ENCODE measurements around the gene RIMBP2.
A peak's percentile ranks its signal among the peaks of the same experiment; 100 is the strongest.

Gene RIMBP2

DNA sequence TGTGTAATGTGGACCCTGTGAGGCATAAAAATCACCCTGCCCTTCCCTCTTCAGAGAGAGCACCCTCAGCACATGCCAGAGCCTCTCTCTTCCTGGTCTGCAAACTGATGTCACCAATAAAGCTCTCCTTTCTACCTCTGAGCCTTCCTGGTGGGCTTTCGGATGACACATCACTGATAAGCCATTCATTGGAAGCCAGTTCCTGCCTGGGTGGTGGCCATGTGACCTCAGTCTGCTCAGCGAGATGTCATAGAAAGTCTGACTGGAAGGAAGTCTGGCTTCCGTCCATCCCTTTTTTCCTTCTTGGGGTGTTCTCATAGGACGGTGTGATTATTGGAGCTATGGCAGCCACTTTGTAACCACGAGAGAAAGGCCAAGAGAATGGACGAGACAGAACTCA is 282.7 kb downstream of the RIMBP2 start:
- DNase-seq: no peak

DNA sequence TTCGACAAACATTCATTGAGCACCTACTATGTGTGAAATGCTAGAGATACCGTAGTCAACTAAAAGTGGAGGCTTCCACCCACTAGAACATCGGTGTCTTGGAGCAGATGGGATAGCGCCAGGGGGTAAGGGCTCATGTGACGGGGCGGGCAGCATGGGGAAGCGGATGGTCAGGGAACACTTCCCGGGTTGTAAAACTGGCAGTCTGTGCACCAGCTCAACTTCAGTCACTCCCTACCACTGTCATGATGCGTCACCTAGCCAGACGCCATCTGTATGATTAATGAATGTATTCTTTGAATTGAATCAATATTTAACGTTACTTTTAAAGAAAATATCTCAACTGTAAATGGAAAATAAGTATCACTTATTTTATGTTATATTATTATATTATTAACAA is 284.9 kb downstream of the RIMBP2 start:
- DNase-seq: no peak

DNA sequence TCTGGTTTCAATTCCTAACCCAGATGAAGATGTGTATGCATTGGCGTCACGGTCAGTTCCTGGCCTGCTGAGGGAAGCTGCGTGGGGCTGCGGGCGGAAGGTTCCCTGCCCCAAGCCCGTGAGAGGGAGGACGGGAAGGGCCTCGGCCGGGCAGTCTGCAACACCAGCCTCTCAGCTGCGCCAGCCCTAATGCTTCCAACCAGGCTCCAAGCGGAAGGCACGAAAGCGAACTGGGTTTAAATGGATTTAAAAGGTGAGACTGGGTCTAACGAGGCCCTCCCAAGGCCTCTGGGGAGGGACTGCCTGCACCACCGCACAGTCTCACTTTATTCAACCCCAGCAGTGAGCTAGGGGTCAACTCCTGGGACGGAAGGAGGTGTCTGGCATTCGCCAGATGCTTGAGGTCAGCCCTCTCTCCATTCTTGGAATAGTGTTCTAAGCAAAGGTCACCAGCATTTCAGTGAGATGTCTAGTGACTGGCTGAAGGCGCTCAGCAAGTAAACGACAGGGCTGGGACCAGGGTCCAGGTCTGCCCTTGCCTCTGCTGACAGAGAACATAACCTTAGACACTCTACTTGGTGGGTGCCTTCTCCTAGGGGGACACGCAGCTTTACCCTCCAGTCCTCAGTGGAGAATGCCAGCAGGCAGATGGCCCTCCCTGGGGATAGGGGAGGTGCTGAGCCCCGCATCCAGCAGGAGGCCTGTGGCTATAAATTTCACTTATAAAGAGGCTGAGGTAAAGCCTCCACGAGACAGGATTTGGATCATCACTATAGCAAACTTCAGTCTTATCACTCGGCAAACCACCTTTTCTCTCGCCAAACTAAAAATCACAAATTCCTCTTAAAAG is 286.2 kb downstream of the RIMBP2 start:
- no peak for DNase-seq

DNA sequence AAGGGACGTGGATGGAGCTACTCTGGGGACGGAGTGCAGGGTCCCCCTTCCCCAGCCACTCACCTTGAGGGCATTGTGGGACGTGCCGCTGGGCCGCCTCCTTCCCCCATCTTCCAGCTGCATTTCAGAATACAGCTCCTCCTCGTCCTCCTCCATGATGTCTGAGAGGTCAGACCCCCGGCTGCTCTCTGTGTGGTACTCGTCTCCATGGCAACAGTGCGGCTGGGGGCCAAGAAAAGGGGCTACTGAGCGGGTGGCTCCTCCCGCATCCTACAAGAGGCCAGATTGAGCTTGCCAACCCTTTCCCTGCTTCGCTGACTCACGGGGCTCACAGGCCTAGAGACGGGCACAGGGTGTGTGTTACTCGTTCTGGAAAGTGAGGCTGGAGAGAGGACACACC is 288.0 kb downstream of the RIMBP2 start:
- no peak for DNase-seq

DNA sequence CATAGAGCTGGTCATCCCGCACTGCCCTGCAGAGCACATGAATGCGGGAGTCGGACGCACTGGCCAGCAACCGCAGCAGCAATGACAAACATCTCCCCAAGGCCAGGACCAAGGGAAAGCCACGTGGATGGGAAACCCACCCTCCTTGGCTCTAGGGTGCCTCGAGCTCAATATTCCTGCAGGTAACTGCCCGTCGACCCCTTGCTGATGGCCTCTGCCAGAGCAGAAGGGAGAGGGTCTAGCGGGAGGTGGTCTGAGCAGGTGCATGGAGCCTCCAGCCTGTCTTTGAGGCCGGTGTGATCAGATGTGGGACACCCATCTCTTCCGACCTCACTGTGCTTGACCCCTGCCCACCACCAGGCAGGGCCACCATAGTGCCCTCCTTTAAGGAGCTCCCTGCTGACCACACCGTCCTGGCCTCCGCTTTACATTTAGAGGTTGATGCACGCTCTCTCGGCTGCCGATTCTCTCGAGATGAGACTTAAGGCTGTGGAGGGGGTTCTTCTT is 288.7 kb downstream of the RIMBP2 start:
- DNase-seq: no peak

DNA sequence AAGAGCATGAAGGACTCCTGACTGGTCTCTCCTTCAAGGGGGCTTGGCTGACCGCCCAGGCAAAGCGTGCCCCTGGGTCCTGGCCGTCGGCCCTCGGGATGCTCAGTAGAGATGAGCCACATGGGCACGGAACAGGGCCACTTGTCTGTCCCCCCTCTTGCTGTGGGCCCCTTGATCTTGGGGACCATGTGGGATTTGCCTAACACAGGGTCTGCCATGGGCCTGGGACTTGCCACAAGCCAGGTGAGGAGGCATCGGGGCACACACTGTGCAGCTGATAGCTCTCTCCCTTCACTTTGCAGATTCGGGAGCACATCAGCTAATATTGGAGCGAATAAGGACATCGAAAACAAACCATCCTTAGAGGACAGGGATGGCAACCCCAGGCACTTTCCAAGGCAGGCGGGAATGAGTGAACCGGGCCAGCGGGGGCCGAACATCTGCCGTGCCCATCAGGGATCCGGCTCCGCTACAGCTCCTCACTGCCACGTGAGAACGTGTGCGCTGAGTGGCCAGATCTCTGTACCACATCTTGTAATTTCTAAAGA is 290.3 kb downstream of the RIMBP2 start:
- no peak for DNase-seq

DNA sequence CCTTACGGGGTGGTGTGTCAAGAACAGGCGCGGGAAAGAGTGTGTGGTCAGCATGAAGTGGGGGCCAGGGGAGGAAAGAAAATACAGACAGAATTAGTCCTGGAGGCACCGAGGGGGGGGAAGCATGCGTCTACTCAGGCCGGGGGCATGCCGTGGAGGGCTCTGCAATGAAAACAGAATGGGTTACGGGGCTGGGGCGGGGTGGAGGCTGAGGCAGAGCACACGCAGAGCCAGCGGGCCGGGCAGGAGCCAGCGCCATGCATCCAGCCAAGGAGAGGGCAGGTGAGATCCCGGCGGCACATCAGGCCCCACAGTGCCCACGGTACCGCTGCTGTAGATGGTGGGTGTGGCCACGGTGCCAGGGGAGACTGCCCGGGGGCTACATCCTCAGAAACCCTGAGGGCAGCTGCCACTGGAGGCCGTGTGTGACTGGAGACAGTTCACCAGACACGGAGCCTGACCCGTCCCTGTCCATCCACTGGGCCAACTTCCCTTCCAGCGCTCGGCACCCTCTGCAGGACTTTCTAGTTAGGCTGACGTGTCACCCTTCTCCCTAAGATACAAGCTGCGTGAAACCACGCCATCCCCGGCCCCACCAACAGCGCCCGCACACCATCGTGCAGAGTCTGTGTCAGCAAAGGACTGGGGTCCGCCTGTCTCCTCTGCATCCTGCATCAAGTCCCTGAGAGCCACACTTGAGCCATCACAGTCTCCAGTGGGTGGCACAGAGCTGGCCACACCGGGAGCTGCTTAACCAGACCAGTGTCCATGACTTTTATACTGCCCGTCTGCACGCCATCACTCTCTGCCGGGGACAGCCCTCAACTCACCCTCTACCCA is 291.0 kb downstream of the RIMBP2 start:
- no peak for DNase-seq

DNA sequence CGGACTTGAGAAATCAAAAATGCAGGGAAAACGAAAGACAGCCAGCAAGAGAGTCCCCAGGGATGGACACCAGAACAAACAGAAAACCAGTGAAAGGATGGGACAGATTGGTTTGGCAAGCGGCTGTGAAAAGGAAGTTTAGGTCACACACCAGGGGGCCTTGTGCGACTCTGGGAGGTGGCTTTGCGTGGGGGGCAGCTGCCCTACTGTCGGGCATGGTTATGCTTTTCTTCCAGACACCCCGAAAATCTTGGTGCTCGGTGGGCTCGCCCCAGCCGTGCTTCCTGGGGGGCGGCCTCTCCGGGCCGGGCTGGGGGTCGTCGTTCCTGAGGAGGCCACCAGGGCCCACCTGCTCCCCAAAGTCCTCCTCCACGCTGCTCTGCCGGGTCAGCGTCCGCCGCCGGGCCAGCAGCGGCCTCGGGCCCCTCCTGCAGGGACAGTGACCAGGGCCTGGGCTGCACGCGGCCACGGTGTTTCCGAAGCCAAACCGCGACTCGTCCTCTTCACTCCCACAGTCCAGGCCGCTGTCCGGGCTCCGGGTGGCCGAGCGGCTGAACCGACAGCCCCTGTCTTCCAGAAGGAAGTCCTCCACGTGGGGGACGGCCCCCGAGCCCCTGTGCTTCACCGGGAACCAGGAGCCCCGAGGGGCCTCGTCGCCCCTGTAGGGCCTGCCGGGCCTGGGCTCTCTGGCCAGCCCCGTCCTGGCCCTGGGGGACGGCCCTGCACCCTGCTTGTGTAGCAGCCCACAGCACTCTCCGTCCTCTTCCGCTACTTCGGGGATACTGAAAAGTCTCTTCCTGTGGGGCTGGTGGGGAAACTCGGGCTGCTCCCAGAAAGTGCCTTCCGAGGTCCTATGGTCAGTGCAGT is 291.9 kb downstream of the RIMBP2 start:
- no peak for DNase-seq

DNA sequence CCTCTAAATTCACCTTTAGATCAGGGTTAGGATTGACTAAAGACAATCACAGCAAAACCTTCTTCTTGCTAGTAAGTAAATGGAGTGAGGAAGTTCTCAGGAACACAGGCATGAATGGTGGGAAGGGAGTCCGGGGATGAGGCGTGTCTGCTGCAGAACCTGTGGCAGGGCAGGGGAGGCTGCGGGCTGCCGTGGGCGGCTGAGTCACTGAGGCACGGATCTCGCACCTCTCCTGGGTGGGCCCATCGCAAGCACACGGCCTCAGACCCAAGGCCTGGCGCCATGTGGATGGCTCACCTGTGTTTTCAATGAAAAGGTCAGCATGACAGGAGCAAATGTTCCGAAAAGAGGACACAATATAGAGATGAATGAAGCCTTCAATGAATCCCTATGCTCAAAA is 293.0 kb downstream of the RIMBP2 start:
- no peak for DNase-seq

DNA sequence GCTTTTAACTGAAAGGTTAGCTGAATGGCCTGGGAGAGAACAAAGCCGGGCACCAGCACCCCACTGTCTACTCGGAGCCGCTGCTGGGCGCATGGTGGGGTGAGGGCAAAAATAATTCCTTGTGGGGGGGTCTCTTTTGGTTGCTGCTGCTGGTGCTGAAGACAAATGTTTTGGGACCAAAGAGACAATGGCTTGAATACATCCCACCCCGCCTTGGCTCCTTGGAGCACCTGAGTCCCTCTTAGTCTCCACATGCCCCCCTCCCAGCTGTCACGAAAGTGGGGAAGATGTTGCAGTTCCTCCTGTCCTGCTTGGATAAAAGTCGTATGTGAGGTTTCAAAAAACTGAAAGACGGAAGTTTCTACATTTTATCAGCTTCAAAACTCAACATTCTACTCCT is 293.4 kb downstream of the RIMBP2 start:
- no peak for DNase-seq

DNA sequence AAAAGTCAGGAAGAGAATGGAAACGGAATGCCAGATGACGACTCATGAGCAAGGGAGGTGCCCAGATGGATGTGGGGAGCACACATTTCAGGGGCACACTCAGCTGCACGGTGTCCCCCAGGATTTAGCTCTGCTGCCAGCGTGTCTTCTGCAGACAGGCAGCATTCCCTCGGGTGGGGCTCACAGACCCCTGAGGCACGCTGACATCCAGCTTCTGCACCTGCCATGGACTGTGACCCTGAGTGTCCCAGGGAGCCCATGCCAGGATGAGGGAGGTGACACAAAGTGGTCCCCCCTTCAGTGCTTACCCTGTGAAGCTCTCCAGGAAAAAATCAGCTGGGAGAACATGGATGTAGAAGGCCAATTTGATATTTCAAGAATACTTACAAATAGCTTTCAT is 294.2 kb downstream of the RIMBP2 start:
- no peak for DNase-seq

DNA sequence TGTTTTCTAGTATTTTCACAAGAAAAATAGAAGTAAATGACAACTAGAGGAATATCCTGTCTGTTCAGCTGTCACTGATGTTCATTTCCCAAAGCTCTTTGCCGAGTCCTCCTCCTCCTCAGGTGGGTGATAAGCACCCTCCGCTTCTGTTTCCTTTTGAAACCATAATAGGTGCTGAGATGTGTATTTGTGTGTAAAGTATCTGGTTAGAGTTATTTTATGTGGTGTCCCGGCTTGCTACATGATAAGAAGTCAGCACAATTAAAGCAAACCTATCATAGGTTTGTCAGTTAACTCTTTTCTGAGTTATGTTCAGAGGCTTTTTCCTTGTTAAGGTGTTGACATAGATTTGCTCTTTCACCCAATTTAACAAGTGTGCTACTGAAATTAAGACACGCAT is 296.0 kb downstream of the RIMBP2 start:
- no peak for DNase-seq

DNA sequence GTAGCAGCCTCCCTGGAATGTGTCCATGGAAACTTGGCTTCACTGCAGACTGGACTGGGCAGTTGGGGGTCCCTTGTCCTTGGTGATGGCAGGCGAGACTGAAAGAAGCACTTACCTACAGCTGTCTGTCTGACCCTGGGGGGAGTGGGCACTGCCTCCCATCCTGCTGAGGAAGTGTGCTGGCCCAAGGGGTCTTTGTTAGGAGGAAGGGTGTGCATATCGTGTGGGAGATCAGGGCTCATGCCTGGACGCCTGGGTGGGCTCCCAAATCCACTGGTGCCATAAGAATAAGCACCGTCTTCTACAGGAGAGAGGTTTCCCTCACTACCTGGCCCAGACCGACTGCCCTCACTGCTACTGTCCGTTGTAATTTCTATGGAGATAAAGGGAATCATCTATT is 297.0 kb downstream of the RIMBP2 start:
- DNase-seq: no peak

DNA sequence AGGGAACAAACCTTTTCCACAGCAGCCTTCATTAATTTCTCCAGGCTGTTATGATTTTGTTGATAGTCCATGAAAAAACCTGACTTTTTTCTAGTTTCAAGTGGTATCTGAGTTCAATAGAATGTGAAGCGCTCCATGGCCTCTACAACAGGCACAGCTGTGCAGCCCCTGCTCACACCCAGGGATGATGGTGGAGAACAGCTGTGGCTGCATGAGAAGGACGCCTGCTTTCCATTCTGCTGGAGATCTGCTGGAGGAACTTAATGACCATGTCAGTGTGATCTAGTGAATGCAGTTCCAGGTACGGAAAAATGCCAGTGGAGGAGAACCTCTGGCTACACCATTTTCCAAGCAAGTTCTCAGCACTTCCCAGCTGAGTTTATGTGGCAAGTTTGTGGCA is 297.8 kb downstream of the RIMBP2 start:
- DNase-seq: no peak

DNA sequence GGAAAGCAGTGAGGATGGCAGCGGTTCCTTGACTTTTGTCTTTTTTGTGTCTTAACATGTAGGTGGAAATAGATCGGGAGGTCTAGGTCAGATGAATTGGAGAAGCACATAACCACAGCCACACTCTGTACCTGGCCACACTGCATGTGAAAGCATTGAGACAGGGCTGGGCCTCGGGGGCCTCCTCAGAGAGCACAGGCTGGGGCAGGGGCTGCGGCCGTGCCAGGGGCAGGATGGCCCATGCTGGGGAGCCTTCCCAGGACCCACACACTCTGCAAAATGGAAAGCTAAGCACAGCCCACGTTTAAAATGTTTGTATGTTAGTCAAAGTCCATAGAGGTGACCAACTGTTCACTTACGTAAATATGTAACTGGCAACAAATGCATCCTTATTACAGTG is 301.7 kb downstream of the RIMBP2 start:
- DNase-seq: no peak

DNA sequence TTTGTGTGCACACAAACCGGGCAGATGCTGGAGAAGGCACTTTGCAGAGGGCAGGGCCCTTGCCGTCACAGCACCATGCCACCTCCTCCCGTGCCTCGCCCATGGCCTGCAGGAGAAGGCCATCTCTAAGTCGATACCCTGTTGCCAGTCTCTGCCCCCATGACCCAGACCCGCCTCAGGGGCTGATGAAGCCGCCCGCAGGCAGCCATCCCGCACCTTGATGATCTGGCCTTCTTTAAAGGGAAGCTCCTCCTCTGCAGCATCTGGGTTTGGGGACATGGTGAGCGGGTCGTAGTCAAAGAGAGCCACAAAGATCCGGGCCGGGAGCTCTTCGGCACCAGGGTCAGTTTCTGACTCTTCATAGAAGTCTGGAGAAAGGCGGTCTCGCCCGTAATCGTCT is 302.2 kb downstream of the RIMBP2 start:
- no peak for DNase-seq

DNA sequence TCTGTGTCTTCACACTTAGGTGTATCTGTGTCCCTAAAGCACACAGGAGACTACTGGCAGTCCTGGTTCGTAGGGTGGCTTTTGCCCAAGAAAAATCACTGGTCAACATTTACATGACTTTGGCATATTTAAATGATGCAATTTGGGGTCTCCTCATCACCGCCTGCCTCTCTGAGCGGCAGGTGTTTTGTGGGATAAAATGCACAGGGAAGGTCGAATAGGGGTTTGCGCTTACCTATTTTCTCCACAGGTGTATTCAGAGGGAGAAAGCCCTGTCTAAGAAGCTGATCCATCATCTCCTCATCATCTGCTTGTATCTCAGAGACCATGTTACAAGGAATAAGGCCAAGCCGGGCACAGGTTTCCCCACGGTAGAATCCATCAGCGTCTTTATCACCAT is 303.7 kb downstream of the RIMBP2 start:
- no peak for DNase-seq

DNA sequence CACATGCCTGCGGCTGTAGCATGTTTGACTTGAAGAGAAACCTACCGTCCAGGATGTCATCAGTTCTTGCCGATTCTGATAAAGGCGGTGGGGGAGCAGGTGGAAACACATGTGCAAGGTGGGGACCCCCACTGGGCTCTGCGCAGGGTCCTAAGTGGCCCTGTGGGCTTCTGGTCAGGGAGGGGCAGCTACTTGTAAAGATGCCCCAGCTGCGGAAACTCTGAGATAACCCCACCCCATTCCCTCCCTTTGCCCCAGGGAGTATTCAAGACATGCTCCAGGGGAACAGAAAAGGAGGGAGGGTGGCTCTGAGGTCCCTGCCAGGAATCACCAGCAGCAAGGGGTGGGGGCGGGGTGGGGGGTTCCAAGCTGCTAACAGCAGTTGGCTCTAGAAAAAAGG is 310.8 kb downstream of the RIMBP2 start:
- no peak for DNase-seq

DNA sequence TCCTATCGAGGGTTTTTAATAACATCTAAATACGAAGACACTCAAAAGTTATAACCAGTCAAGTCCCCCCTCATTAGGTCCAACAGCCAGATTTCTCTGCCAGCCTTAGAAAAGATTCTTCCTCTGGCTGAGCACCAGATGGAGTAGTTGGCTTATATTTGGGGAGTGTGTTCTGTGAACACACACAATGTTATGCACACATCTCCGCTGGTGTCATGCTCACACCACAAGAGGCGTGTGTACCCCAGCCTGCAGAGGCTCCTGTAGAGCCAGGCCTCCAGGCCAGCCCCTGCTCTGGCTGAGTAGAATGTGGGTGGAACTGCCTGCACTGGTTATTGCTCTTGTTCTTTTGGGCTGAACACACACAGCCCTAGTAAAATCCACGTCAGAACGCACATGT is 314.4 kb downstream of the RIMBP2 start:
- no peak for DNase-seq

DNA sequence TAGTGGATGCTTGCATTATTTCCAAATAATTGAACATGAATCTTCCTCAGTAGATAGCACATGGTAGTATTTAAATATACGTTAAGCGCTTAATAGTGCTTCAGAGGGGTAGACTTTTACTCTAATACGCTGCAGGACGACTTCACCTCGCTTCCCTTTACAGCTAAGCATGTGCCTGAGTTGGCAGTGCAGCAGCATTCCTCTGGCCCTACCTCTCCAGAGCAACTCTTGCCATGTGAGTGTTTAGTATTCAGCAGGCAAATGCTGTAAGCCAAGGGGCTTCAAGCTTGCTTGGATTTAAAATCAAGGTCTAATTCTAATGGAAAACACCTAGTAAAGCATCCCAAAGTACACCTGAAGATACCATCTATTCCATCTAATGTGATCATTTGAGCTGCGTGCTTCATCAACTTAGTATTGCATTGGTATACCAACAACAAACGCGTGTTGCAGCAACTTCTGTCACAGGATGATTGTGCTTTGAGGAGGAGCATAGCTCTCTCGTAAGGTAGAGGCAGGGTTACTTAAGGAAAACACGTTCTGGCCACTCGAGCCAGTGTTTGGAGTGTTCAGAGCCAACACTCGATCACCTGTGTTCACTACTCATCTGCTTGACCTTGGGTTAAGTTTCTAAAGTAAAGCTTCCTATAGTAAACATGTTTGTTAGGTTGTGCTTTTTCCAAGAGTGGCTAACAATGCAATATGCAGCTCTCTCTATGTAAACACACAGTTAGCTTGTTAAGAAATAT is 317.8 kb downstream of the RIMBP2 start:
- DNase-seq: no peak

DNA sequence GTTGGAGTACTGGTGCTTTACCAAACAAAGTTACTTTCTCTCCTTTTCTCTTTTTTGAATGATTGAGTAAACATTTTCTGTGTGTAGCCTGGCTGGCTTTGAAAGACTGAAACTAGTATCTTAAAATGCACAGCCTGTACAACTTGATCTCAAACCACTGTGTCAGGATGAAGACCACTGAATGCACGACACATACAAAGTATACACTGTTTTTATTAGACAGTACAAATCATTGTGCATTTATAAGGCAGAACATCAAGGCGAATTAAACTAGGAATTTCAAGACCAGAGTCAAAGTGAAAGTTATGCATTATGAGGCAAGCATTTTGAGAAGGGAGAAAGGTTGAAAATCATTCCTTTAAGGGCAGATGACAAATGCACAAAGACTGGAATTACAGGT is 319.4 kb downstream of the RIMBP2 start:
- DNase-seq: no peak

DNA sequence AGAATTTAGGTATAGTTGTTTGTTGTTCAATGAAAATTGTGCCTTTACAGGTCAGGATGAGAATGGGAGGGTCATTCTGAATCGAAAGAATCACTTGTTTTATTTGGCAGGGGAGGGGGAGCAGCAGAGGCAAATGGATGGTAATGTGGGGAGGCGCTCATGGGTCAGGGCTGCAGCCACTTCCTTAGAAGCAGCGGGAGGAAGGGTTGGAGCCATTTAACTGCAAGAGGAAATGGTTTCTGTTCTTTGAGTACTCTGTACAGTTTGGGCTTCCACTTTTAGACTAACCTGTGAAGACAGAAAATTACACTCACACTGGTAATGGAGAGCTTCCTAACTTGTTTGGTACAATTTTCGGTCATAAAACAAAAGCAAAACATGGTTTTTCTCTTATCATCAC is 321.2 kb downstream of the RIMBP2 start:
- DNase-seq: peak; percentile 13

All from OCI-M1 (cell line).